Activated CD8-positive, alpha-beta memory T cell treated with anti-CD3 and anti-CD28 coated beads, Interleukin-2, amount 50 U/mL, for 24 hours (primary cell): ENCODE measurements around the gene BARHL1.
"Not testable (repeated sequence)": the region's sequence is repeated elsewhere in the genome, so short reads cannot be mapped to it uniquely, and the experiment has no call there.

ENCODE experiments used
- DNase-seq: peaks from one replicate; pipeline ENCODE4 v3.0.0-alpha.2; 2020; ENCODE audit errors: extremely low read depth

The BARHL1 gene

DNA sequence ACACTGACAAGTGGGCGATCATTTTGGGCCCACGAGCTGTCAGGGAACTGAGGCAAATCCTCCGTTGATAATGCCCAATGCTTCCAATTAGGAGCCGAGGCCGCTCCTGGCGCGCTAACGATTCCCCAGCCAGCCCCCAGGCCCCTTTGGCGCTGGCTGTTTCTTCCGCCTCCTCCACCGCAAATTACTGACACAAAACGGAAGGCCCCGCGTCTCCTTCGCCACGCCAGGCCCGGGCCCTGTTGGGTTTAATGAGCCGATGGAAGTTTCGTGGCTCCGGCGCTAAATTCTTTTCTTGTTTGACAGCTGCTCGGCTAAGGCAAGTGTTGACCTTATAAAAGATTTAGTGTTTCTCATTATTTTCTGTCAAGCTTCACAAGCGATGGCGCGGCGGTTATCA, 25.7 kb upstream of the BARHL1 start:
- DNase-seq = no peak

- DNase-seq = no peak
Observed at GRCh38 chr9:132557159-132557558, 25.2 kb upstream of the BARHL1 start.

- DNase-seq = no peak
Observed at GRCh38 chr9:132559711-132560110, 22.7 kb upstream of the BARHL1 start.

DNA sequence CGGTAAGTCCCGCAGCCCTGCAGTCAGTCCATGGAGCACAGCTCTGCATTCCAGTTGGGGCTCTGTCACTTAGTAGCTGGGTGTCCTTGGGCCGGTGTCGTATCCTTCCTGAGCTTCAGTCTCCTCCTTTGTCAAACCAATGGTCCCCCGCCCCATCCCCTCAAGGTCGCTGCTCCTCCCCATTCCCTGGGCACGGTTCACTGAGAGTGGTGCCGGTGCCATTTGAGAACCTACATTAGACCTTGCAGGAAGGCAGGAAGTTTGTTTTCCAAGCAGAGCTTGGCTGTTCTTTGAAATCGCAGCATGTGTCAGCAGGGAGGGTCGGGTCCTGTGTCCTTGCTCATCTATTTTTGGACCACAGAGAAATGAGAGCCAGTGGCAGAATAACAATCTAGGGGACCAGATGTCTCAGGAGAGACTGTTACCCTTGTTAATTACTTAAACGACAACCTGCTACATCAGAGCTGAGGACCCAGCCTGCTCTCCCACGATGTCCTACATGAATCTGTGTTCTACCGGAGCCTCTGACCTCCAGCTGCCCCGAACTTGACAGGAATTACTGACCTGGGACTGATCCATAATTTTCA, 21.7 kb upstream of the BARHL1 start:
- no peak for DNase-seq

DNA sequence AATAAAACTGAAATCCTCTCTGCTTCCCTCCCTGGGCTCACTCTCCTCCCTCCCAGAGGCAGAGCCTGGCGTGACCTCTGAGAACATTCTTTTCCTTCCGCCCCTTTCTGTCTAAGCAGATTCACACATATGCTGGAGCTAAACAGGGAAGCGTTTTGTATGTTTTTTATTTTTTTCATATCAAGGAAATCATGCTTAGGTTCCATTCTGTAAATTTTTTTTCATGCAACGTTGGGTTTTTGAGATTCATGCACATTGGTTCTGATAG, 20.2 kb upstream of the BARHL1 start:
- DNase-seq = no peak

DNA sequence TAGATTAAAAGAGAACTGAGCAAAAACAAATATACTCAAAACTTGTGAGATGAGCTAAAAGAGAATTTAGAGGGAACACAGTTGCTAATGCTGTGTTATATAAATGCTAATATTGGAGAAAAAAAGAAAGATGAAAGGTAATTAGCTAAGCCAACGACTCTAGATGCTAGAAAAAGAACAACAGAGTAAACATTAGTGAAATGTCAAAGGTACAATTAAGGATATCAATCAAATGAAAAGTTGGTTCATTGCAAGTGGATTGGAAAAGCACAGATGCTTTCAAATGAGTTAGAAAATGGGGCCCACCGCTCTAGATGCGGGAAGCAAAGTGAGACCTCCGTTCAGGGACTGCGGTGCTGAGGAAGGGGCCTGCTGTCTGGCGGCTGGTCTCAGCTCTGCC, 17.9 kb upstream of the BARHL1 start:
- no peak for DNase-seq

DNA sequence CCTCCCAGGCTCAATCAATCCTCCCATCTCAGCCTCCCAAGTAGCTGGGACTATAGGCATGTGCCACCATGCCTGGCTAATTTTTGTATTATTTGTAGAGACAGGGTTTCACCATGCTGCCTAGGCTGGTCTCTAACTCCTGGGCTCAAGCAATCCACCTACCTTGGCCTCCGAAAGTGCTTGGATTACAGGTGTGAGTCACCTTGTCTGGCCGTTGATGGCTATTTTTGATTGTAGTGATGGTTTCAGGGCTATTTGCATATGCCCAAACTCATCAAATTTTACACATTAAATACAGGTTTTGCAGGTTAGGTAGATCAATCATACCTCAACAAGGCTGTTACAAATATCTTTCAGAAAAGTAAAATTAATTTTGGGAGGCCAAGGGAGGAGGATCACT, 13.6 kb upstream of the BARHL1 start:
- DNase-seq = not testable (repeated sequence)

DNA sequence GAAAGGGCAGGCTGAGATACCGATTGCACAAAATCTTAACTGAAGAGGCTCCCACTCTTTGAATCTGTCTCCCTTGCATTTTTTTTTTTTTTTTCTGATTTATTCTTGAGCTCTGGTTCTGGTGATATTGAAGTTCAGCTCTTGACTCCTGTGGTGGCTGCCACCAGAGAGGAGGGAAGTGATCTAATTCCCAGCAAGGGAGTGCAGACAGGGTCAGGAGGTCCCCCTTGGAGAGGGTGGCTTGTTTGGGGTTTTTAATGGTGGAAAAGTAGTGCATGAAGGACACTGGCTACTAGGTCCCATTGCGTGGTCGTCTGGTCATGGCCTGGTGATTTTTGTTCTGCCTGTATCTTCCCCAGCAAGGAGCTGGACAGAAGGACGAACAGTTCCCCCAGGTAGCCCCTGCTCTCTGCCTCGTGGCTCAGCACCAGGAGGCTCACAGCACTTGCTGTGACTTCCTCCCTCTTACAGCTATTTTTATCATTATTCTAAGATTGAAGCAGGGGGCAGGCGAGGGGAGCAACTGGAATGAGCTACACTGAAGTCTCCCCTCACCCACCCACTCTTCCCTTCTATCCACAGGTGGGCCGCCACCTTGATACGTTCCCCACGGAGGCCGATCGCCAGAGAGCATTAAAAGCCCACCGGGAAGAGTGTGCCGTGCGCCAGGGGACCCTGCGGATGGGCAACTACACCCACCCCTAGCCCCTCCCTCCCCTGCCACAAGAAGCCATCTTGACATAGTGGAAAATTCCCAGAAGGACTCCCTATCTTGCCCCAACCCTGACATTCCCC, 10.4 kb upstream of the BARHL1 start:
- no peak for DNase-seq

DNA sequence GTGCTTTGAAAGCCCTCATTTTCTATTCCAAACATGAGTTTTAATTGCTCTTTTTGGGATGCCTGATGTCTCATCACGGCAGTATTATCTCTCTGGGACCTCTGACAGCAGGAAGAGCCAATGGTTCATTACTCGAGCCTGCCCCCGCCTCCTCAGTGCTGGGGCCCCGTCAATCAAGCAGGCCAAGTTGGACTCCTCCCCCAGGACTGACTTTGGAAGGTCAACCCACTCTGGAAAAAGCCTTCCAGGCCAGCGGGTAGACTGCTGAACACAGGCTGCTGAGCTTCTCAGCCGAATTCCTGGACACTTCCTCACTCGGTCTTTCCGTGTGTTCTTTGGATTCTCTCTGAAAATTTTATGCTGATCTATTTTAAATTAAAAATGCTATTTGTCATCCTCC, 9.5 kb upstream of the BARHL1 start:
- DNase-seq = no peak

GRCh38 chr9:132575005-132575609, 7.3 kb upstream of the BARHL1 start:
- no peak for DNase-seq

DNA sequence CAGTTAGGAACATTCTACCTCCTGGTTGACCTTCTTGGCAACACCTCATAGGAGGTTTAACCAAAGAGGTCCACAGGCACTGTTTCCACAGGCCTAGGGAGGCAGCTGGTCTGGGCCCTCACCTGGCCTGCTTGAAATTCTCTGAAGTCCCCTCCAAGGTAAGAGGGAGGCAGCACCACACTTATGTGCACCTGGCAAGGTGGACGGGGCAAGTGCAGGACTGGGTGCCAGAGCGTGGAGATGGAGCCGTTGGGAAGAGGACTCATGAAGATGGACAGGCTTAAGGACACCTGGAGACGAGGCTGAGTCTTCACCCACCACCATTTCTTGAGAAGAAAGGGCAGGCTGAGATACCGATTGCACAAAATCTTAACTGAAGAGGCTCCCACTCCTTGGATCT, 6.6 kb upstream of the BARHL1 start:
- no peak for DNase-seq

DNA sequence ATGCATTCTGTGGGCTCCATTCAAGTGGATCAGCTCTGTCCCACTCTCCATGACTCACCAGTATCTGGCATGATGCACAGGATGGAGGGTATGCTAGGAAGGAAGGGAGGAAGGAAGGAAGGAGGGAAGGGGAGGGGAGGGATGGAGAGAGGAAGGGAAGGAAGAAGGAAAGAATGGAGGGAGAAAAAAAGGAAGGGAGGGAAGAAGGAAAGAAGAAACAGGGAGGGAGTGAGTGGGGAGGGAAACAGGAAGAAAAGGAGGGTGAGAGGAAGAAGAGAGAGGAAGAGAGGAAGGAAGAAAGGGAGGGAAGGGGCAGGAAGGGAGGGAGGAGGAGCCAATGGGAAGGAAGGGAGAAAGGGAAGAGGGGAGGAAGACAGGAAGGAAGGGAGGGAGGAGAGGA, 5.3 kb upstream of the BARHL1 start:
- DNase-seq = no peak

GRCh38 chr9:132578367-132578932, 4.0 kb upstream of the BARHL1 start:
- DNase-seq = no peak

- no peak for DNase-seq
Observed at GRCh38 chr9:132579427-132579798, 3.0 kb upstream of the BARHL1 start.

- no peak for DNase-seq
Observed at GRCh38 chr9:132582786-132583583, 579 bp downstream of the BARHL1 start.

GRCh38 chr9:132583584-132584304, 1.3 kb downstream of the BARHL1 start:
- DNase-seq = no peak

- DNase-seq = no peak
Observed at GRCh38 chr9:132584601-132585560, 2.5 kb downstream of the BARHL1 start.

DNA sequence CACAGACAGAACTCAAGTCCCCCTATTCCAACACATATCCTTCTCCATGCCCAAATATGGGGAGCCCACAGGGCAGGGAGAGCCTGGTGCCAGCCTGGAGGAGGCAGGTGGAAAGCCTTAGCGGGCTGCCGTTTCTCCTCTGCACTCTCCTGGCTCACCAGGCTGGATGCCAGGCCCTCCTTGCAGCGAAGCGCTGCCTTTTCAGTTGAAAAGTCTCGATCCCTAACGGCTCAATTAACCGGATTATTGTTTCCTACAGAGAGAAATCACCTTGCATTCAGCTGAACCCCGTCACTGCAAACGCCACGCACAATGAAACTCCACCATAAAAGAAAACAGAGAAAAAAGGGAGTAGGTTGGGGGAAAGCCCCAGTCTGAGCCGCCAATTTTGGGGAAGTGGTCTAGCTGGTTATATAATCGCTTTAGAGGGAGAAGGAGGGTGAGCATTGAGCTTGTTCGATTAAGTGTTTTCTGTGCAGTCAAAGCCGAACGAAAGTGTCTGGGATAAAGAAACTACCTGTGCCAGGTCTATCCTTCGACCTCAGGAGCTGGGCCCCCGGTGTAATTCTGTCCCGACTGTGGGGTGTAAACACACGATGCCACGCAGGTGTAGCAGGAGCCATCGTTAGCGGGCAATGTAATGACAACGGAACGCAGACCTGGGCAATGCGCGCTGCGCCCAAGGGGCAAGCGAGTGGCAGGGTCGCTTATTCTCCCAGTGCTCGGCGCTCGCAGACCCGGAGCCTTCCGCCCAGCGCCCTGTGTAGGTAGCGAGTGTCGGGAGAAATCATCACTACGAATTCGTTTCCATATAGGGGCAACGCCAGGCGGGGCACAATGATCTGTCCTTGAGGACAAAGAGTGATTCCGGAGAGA, 3.8 kb downstream of the BARHL1 start:
- no peak for DNase-seq

- no peak for DNase-seq
Observed at GRCh38 chr9:132586830-132587591, 4.6 kb downstream of the BARHL1 start.
